Subcutaneous abdominal adipose tissue (tissue), 5 donors: ENCODE results near the gene PCSK6.

Source experiments
- H3K27ac ChIP-seq: one replicate; pipeline ENCODE4 v1.7.0; 2013; ENCODE audit warnings: low read depth, mild to moderate bottlenecking, inconsistent platforms, low read length, moderate library complexity
- H3K27me3 ChIP-seq, 5 donors: one replicate each; pipeline ENCODE4 v1.7.0; 2013; ENCODE audit warnings: low read length in 5 of 5, inconsistent platforms in 1 of 5; ENCODE audit not compliant: control insufficient read depth in 5 of 5, insufficient read depth in 4 of 5
- H3K36me3 ChIP-seq, 5 donors: one replicate each; pipeline ENCODE4 v1.7.0; 2013; ENCODE audit warnings: low read length in 5 of 5; ENCODE audit not compliant: control insufficient read depth in 5 of 5, insufficient read depth in 5 of 5
- H3K4me1 ChIP-seq, 5 donors: one replicate each; pipeline ENCODE4 v1.7.0; 2013; ENCODE audit warnings: low read length in 5 of 5, mild to moderate bottlenecking in 3 of 5, moderate library complexity in 1 of 5; ENCODE audit not compliant: control insufficient read depth in 5 of 5, insufficient read depth in 5 of 5
- H3K4me3 ChIP-seq, 5 donors: one replicate each; pipeline ENCODE4 v1.7.0; 2013; ENCODE audit warnings: low read length in 5 of 5, low read depth in 1 of 5
- H3K9ac ChIP-seq, 5 donors: one replicate each; pipeline ENCODE4 v1.7.0; 2013; ENCODE audit warnings: low read length in 5 of 5, mild to moderate bottlenecking in 4 of 5, moderate library complexity in 3 of 5
- H3K9me3 ChIP-seq, 5 donors: one replicate each; pipeline ENCODE4 v1.7.0; 2013; ENCODE audit warnings: low read length in 5 of 5; ENCODE audit not compliant: control insufficient read depth in 5 of 5
- donor health status: healthy.
- donor health status: healthy.
- donor health status: healthy.
- donor health status: healthy.
- donor health status: healthy.

The PCSK6 gene

DNA sequence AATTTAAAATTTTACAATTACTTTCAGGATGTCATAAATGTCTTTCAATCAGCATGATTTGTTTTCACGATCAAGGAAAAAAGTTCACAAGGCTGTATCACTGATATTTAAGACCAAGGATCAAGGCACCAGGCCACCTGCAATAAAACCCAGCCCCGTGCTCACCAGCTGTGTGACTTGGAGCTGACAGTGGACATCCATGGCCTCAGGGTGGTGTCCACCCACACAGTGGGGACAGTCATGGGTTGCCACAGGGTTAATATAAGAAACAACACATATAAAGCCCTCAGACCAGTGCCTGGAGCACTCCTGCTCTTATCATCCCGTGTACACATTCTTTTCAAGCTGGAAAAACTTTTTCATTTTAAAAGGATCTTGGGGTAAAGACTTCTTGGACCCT lies 56.5 kb downstream of the PCSK6 start:
- Histone ChIP-seq H3K4me3 (no peak overlapping the region), H3K27ac (no peak overlapping the region), H3K4me1 (peaks cover 0 to 3% (median 0%) of the 10 kb centered on the region in 5 donors), H3K27me3 (peaks cover 0 to 9% (median 3%) of the 10 kb centered on the region in 5 donors), H3K36me3 (no peaks in the 10 kb centered on the region), H3K9me3 (no peaks in the 10 kb centered on the region), H3K9ac (no peak overlapping the region)

DNA sequence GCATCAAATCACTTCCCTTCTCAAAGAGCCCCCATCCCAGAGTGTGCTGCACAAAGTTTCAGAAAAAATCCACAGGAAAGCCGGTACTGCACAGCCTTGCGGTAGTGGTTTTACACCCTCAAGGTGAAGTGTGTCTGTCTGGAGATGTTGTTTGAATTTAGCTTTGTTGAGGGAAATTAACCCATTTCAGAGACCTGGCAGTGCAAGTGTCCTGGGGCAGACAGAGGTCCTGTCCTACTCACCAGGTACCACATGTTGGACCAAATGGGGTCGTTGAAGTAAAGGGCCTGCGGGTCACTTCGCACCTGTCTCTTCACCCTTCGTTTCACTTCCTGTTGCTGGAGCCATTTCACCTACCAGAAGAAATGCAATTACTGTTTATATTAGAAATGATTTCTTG lies 57.8 kb downstream of the PCSK6 start:
- H3K4me3 ChIP-seq = no peak overlapping the region
- H3K27me3 ChIP-seq = peaks cover 0 to 8% (median 2%) of the 10 kb centered on the region in 5 donors
- H3K9me3 ChIP-seq = no peaks in the 10 kb centered on the region
- no peak overlapping the region for H3K9ac ChIP-seq
- H3K36me3 ChIP-seq = no peaks in the 10 kb centered on the region
- no peak overlapping the region for H3K27ac ChIP-seq
- peaks cover 0 to 3% (median 0%) of the 10 kb centered on the region in 5 donors for H3K4me1 ChIP-seq

DNA sequence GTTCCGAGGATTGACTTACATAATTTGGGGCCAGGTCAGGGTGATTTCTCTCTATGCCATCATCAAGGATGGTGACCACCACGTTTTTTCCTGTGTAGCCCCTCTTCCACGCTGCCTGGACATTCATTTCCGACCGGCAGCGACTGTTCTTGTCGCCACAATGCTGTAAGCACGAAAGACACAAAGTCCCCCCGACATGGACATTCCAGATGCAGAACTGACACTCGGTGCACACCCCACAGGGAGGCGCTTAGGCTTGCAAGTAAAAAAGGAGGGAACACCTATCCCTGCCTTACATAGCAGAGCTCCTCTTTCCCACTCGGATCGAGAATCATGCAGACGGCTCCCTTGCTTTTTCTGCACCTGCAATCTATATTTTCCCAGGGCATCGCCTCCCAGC lies 58.2 kb downstream of the PCSK6 start:
- no peak overlapping the region for H3K4me3 ChIP-seq
- H3K9ac ChIP-seq = no peak overlapping the region
- no peaks in the 10 kb centered on the region for H3K9me3 ChIP-seq
- H3K27me3 ChIP-seq = peaks cover 0 to 8% (median 2%) of the 10 kb centered on the region in 5 donors
- H3K4me1 ChIP-seq = peaks cover 0 to 3% (median 0%) of the 10 kb centered on the region in 5 donors
- H3K27ac ChIP-seq = no peak overlapping the region
- H3K36me3 ChIP-seq = no peaks in the 10 kb centered on the region

DNA sequence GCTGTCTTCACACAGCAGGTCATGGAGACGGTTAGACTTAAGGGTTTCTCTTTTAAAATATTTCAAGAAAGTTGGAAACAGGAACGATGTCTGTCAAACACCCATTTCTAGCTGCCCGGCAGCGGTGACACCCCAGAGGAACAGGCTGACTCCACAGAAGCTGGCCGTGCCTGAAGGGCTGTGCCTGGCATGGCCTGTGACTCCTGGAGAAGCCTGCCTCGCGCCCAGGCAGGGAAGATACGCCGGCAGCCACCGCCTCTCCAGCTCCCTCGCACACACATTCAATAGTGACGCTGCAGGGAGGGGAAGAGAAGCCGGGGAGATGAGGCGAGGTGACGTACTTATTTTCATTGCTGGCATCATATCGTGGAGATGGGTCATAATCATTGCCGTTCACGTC lies 59.9 kb downstream of the PCSK6 start:
- H3K36me3 ChIP-seq = no peaks in the 10 kb centered on the region

DNA sequence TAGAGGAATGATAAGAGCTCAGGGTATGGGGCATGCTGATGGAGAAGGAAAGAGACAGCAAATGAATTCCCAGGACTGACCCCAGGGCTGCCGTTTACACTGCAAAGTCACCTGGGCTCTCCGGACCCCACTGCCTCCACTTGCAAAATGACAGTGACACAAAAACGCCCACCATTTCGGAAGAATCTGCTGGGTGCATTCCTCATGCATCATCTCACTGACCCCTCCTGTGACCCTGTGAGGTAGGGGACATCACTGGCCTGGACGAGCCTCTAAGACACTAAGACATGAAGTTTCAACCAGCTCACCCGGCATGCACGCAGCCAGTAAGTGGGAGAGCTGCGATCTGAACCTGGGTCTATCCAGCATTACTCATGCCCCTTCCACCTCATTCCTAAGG lies 60.3 kb downstream of the PCSK6 start:
- H3K27ac ChIP-seq = no peak overlapping the region

More for the DNA sequence above, 59.9 kb downstream of the PCSK6 start:
- H3K27me3 ChIP-seq = peaks cover 0 to 4% (median 3%) of the 10 kb centered on the region in 5 donors
- H3K9ac ChIP-seq = no peak overlapping the region
- H3K9me3 ChIP-seq = no peaks in the 10 kb centered on the region
- peaks cover 0 to 1% (median 0%) of the 10 kb centered on the region in 5 donors for H3K4me1 ChIP-seq
- H3K4me3 ChIP-seq = no peak overlapping the region
- H3K27ac ChIP-seq = no peak overlapping the region

DNA sequence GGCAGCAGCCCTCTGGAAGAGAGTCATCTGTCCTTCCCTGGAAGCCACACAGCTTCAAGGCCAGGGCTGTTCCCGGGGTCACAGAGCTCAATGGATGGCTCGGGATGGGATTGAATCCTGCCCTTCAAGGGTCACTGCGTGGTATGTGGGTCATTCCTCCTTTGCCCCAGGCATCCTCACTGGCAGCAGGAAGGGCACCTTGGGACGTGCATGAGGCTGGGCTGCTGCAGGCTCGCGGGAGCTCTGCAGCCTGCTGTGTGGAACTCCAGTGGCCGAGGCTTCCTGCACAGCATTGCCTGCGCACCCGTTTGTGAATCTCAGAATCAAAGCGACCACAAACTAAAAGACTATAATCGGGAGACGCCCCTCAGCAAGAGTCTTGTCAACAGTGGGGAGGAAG lies 60.7 kb downstream of the PCSK6 start:
- Histone ChIP-seq H3K27ac (no peak overlapping the region), H3K36me3 (no peaks in the 10 kb centered on the region), H3K27me3 (peaks cover 0 to 4% (median 3%) of the 10 kb centered on the region in 5 donors)

More for the DNA sequence above, 60.3 kb downstream of the PCSK6 start:
- H3K4me3 ChIP-seq = no peak overlapping the region
- no peaks in the 10 kb centered on the region for H3K4me1 ChIP-seq
- H3K27me3 ChIP-seq = peaks cover 0 to 4% (median 3%) of the 10 kb centered on the region in 5 donors
- no peaks in the 10 kb centered on the region for H3K36me3 ChIP-seq
- H3K9ac ChIP-seq = no peak overlapping the region
- H3K9me3 ChIP-seq = no peaks in the 10 kb centered on the region

DNA sequence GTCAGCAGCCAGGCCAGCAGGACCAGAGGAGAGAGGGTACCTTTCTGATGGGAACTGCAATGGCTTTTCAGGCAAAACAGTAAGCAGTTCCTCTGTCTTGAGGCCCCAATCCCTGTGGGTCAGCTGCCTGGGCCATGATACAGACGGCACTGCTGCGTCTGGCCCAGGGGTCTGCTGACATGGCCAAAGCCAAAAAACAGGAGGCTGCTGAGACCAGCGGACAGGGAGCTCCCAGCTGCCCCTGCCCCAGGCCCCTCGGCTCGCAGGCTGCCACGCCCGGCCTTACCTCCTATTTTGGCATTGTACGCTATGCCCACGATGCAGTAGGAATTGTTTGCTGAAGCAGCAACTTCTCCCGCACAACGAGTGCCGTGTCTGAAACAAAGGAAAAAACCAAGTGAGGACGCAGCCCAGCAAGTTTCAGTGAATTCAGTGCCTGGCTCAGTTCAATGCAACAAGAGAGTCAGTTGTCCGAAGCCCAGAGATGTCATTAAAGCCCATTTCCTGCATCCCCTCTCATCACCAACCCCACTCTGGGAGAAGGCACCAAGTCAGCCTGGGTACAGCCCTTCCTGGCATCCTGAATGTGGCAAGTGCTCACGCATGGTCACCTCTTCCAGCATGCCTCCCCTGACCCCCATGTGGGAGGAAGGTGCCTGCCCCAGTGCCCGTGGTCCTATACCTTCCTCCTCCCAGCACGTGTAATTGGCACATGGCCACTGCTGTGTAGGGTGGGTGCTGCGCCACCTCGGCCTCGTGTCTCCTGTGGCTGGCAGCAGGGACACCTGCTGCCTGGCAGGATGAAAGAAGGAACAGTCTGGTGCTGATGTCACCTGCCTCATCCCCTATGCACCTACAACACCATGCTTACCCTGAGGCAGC lies 61.7 kb downstream of the PCSK6 start:
- Histone ChIP-seq H3K9me3 (no peaks in the 10 kb centered on the region), H3K4me1 (no peaks in the 10 kb centered on the region), H3K27ac (no peak overlapping the region), H3K36me3 (no peaks in the 10 kb centered on the region), H3K9ac (no peak overlapping the region), H3K4me3 (no peak overlapping the region), H3K27me3 (peaks cover 0 to 4% (median 3%) of the 10 kb centered on the region in 5 donors)

More for the DNA sequence above, 60.7 kb downstream of the PCSK6 start:
- no peaks in the 10 kb centered on the region for H3K4me1 ChIP-seq
- H3K4me3 ChIP-seq = no peak overlapping the region
- H3K9me3 ChIP-seq = no peaks in the 10 kb centered on the region
- H3K9ac ChIP-seq = no peak overlapping the region

DNA sequence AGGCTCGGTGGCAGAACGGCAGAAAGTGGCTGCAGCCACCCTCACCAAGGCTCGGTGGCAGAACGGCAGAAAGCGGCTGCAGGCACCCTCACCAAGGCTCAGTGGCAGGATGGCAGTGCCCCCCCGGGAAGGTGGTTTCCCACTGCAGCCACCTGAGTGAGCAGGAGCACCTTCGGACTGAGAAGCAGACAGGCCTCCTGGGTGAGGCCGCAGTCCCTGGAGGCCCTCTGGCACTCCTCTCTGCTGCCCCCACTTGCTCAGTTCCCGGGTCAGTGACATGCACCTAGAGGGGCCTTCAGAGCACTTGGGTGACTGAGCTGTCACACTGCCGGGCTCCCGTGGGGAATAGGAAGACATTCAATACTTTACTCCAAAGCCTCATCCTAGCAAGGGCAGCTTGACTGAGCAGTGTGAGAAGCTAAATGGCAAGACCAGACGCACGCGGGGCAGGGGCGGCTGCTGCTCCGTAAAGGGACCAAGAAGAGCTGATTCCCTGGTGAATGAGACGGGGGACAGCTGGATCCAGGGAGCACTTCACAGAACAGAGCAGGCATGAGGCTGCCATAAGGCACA lies 62.7 kb downstream of the PCSK6 start:
- peaks cover 0 to 2% (median 0%) of the 10 kb centered on the region in 5 donors for H3K9me3 ChIP-seq

DNA sequence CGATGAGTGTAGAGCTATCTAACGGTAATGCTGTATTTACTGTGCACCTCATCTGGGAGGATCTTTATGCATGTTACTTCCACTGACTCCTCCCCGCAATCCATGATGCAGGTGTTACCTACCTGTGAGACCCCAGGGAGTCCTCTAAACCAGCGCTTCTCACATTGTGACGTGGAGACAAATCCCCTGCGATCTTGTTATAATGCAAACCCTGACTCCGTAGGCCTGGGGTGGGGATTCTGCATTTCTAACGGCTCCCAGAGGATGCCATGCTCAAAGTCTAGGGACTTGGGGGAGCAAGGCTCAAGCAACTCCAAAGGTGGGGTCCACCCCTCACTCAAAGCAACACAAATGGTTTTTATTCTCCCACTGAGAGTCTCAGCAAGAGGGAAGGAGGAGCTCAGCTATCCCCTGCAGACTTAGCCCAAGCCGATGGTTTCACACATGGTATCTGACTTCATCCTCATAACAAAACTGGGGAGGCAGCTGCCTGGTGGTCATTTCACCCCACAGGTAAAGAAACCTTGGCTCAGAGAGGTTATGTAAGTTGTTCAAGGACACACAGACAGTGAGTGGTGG lies 63.6 kb downstream of the PCSK6 start:
- H3K27me3 ChIP-seq = peaks cover 0 to 4% (median 2%) of the 10 kb centered on the region in 5 donors
- H3K9ac ChIP-seq = no peak overlapping the region
- no peak overlapping the region for H3K4me3 ChIP-seq
- H3K4me1 ChIP-seq = no peaks in the 10 kb centered on the region
- H3K9me3 ChIP-seq = peaks cover 0 to 2% (median 0%) of the 10 kb centered on the region in 5 donors
- no peaks in the 10 kb centered on the region for H3K36me3 ChIP-seq
- H3K27ac ChIP-seq = no peak overlapping the region

More for the DNA sequence above, 62.7 kb downstream of the PCSK6 start:
- H3K27ac ChIP-seq = no peak overlapping the region
- H3K36me3 ChIP-seq = no peaks in the 10 kb centered on the region
- H3K4me3 ChIP-seq = no peak overlapping the region
- no peaks in the 10 kb centered on the region for H3K4me1 ChIP-seq
- H3K9ac ChIP-seq = no peak overlapping the region
- peaks cover 0 to 4% (median 3%) of the 10 kb centered on the region in 5 donors for H3K27me3 ChIP-seq

DNA sequence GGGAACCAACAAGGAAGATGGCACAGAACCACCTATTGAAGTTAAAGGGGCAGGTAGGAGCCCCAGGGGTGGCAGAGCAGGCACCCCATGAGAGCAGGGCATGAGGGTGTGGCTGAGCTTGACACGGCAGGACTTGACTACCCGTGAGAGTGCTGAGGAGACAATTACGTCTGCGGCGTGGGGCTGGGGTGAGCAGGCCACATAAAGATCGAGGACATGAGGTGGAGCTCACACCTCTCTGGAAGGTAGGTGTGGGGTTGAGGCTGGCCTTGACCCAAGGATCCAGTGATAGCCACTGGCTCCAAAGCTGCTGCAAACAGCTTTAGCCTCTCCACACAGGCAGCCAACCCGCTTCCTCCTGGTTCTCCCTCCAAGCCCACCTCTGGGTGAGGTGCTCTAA lies 64.5 kb downstream of the PCSK6 start:
- Histone ChIP-seq H3K9ac (no peak overlapping the region), H3K4me3 (no peak overlapping the region), H3K27me3 (peaks cover 0 to 4% (median 2%) of the 10 kb centered on the region in 5 donors), H3K9me3 (peaks cover 0 to 2% (median 0%) of the 10 kb centered on the region in 5 donors), H3K36me3 (no peaks in the 10 kb centered on the region), H3K27ac (no peak overlapping the region), H3K4me1 (no peaks in the 10 kb centered on the region)
